CD4-positive, CD25-positive, alpha-beta regulatory T cell (primary cell): ENCODE data around the gene LAMC2. TPM values are rescaled to one million over a fixed set of nuclear protein-coding genes. Genes with fewer than 3 reads are reported as not detected.
A peak's percentile ranks its signal among the peaks of the same experiment; 100 is the strongest.

Experiments used
- ATAC-seq, 2 donors: fragments of 150-1000 bp; cut with Tn5 transposase; one replicate each; pipeline ENCODE4 v1.10.0; 2021; ENCODE audit warnings: low read depth in 2 of 2, moderate number of reproducible peaks in 2 of 2, moderate library complexity in 1 of 2
- DNase-seq, 3 donors: peaks; one replicate each; pipeline versions ENCODE4 v3.0.0 to v3.0.0-alpha.2; 2012 to 2022; ENCODE audit warnings: mixed read lengths in 1 of 3
- H3K27ac ChIP-seq: one replicate; pipeline ENCODE4 v1.7.0; 2013; ENCODE audit warnings: mild to moderate bottlenecking, low read length; ENCODE audit not compliant: insufficient read depth, poor library complexity, severe bottlenecking
- H3K27me3 ChIP-seq: one replicate; pipeline ENCODE4 v1.7.0; 2013; ENCODE audit warnings: low read length; ENCODE audit not compliant: control insufficient read depth, insufficient read depth
- H3K36me3 ChIP-seq: one replicate; pipeline ENCODE4 v1.7.0; 2013; ENCODE audit warnings: mild to moderate bottlenecking, low read length, moderate library complexity; ENCODE audit not compliant: control insufficient read depth, insufficient read depth
- H3K4me1 ChIP-seq: 2 replicates; pipeline ENCODE4 v1.7.0; 2013; ENCODE audit warnings: mild to moderate bottlenecking, low read length; ENCODE audit not compliant: insufficient read depth, control insufficient read depth, poor library complexity, severe bottlenecking
- H3K4me3 ChIP-seq: one replicate; pipeline ENCODE4 v1.7.0; 2013; ENCODE audit warnings: low read depth, mild to moderate bottlenecking, low read length, moderate library complexity
- H3K9me3 ChIP-seq, 2 experiments: 1 replicate in 1 of 2; 2 replicates in 1 of 2; pipeline ENCODE4 v1.7.0; 2013; ENCODE audit warnings: low read length in 2 of 2, mild to moderate bottlenecking in 1 of 2, moderate library complexity in 1 of 2; ENCODE audit not compliant: control insufficient read depth in 2 of 2
- H3K27ac Mint-ChIP-seq, 3 donors: one replicate each; pipeline ENCODE4 v1.8.0; 2020 to 2022; ENCODE audit warnings: mild to moderate bottlenecking in 3 of 3, mixed read lengths in 3 of 3, moderate library complexity in 2 of 3
- H3K27me3 Mint-ChIP-seq: one replicate; pipeline ENCODE4 v1.8.0; 2022; ENCODE audit warnings: mild to moderate bottlenecking, mixed read lengths
- H3K36me3 Mint-ChIP-seq: one replicate; pipeline ENCODE4 v1.8.0; 2020; ENCODE audit warnings: mixed read lengths
- H3K4me1 Mint-ChIP-seq, 4 donors: one replicate each; pipeline ENCODE4 v1.8.0; 2020 to 2022; ENCODE audit warnings: mixed read lengths in 4 of 4, mild to moderate bottlenecking in 1 of 4
- H3K4me3 Mint-ChIP-seq, 4 donors: one replicate each; pipeline ENCODE4 v1.8.0; 2020 to 2022; ENCODE audit warnings: mild to moderate bottlenecking in 4 of 4, mixed read lengths in 4 of 4, moderate library complexity in 3 of 4
- H3K9me3 Mint-ChIP-seq, 7 donors: one replicate each; pipeline ENCODE4 v1.8.0; 2020 to 2022; ENCODE audit warnings: mixed read lengths in 7 of 7, mild to moderate bottlenecking in 3 of 7, moderate library complexity in 2 of 7
- polyA plus RNA-seq, 4 donors: library from polyadenylated mRNA; unstranded; fragments of 300-500 nt; fragmentation: Illumina TruSeq; gene quantifications; one replicate each; pipeline ENCODE4 v1.2.3, GENCODE V29; 2021
- total RNA-seq: library from RNA; stranded (reverse); gene quantifications from one replicate; pipeline ENCODE4 v1.2.3, GENCODE V29; 2022

The LAMC2 gene
- total and polyA plus RNA-seq, 5 donors from 2014 or later, result not detected

DNA sequence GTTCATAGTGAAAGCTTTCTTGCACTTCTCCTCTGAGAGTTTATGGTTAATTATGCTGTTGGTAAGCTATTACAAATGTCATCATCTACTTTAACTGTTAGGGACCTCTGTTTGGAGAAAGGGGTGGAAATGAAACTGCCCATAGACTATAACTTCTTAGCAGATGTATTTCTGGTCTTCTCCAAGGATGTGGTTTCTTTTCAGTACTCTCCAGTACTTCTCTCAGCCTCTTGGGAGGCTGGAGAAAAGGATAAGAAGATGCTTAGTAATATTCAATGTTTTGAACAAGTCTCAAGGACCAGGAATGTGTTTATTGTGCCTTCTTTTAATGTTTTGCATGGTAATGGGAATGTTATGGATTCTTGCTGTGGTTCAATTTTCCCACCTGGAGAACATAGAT is 60.4 kb downstream of the LAMC2 start:
- Mint-ChIP-seq H3K27ac (no peak overlapping the region), H3K4me3 (no peak overlapping the region)

DNA sequence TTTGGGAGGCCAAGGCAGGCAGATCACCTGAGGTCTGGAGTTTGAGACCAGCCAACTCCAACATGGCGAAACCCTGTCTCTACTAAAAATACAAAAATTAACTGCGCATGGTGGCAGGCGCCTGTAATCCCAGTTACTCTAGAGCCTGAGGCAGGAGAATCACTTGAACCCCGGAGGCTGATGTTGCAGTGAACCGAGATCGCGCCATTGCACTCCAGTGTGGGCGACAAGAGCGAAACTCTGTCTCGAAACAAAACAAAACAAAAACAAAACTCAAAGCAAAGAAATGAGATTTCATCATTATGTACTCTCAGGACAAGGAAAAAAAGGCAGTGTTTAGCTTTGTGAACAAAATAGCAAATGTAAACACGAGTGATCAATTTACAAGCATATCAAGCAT is 61.0 kb downstream of the LAMC2 start:
- Histone ChIP-seq H3K27ac (no peak overlapping the region), H3K36me3 (no peaks in the 10 kb centered on the region), H3K4me3 (no peak overlapping the region), H3K9me3 (no peaks in the 10 kb centered on the region), H3K4me1 (no peaks in the 10 kb centered on the region), H3K27me3 (peaks cover 2% of the 10 kb centered on the region)
- DNase-seq (no peak), ATAC-seq (no peak)
- Mint-ChIP-seq H3K27me3 (peaks cover 13% of the 10 kb centered on the region), H3K4me3 (no peak overlapping the region), H3K27ac (peak overlapping the region in 1 of 3 donors; percentile 50), H3K36me3 (no peaks in the 10 kb centered on the region), H3K9me3 (peaks cover 0 to 4% (median 0%) of the 10 kb centered on the region in 7 donors), H3K4me1 (no peaks in the 10 kb centered on the region)

More for the DNA sequence above, 60.4 kb downstream of the LAMC2 start:
- Histone ChIP-seq H3K4me1 (no peaks in the 10 kb centered on the region), H3K27me3 (peaks cover 2% of the 10 kb centered on the region), H3K4me3 (no peak overlapping the region), H3K27ac (no peak overlapping the region), H3K9me3 (no peaks in the 10 kb centered on the region), H3K36me3 (no peaks in the 10 kb centered on the region)
- ATAC-seq (no peak), DNase-seq (no peak)
- Mint-ChIP-seq H3K36me3 (no peaks in the 10 kb centered on the region), H3K27me3 (peaks cover 13% of the 10 kb centered on the region), H3K4me1 (no peaks in the 10 kb centered on the region), H3K9me3 (peaks cover 0 to 4% (median 0%) of the 10 kb centered on the region in 7 donors)

DNA sequence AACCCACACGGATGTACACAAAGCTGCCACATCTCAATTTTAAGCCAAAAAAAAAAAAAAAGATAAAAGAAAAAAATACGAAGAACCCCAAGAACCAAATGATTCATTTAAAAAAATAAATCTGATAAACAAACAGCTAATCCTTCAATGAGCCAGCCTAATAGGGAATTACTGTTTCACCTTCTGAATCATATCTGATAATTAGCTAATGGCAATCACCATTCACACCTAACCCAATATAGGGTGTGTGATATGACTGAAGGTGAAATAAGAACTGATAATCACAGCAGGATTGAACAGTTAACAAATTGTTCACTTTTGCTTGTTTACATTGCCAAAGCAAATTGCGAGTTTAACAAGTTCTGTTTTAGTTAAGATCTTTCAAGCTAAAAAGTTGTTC is 61.4 kb downstream of the LAMC2 start:
- no peaks in the 10 kb centered on the region for H3K9me3 ChIP-seq
- no peaks in the 10 kb centered on the region for H3K4me1 ChIP-seq
- Mint-ChIP-seq H3K27me3 (peaks cover 13% of the 10 kb centered on the region), H3K27ac (peak overlapping the region in 1 of 3 donors; percentile 50), H3K4me3 (no peak overlapping the region), H3K9me3 (peaks cover 0 to 4% (median 0%) of the 10 kb centered on the region in 7 donors), H3K4me1 (no peaks in the 10 kb centered on the region), H3K36me3 (no peaks in the 10 kb centered on the region)
- H3K36me3 ChIP-seq, result no peaks in the 10 kb centered on the region
- peaks cover 2% of the 10 kb centered on the region for H3K27me3 ChIP-seq
- DNase-seq, result no peak
- no peak overlapping the region for H3K27ac ChIP-seq
- ATAC-seq, result no peak
- no peak overlapping the region for H3K4me3 ChIP-seq

DNA sequence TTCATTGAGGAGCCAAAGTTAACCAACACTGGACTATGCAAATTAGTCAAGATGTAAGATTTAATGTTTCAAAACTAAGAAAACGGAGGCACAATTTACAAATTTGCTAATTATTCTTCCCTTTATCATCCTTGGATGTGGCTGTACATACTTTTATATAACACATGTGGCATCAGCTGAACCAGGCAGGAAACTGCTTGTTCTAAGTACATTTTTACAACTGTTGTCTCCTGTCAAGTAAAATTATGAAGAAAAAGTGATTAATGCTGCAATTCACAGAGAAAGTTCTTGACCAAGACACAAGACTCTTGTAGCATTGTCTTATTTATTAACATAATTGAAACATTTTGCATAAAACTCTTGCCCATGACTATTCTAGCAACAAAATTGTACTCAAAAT is 61.9 kb downstream of the LAMC2 start:
- H3K27ac Mint-ChIP-seq, result no peak overlapping the region
- peaks cover 0 to 4% (median 0%) of the 10 kb centered on the region in 7 donors for H3K9me3 Mint-ChIP-seq
- Histone ChIP-seq H3K36me3 (no peaks in the 10 kb centered on the region), H3K27me3 (peaks cover 2% of the 10 kb centered on the region), H3K27ac (no peak overlapping the region), H3K4me3 (no peak overlapping the region), H3K9me3 (no peaks in the 10 kb centered on the region), H3K4me1 (no peaks in the 10 kb centered on the region)
- DNase-seq, result no peak
- no peak overlapping the region for H3K4me3 Mint-ChIP-seq
- peaks cover 13% of the 10 kb centered on the region for H3K27me3 Mint-ChIP-seq
- ATAC-seq, result no peak
- H3K36me3 Mint-ChIP-seq, result no peaks in the 10 kb centered on the region
- no peaks in the 10 kb centered on the region for H3K4me1 Mint-ChIP-seq

DNA sequence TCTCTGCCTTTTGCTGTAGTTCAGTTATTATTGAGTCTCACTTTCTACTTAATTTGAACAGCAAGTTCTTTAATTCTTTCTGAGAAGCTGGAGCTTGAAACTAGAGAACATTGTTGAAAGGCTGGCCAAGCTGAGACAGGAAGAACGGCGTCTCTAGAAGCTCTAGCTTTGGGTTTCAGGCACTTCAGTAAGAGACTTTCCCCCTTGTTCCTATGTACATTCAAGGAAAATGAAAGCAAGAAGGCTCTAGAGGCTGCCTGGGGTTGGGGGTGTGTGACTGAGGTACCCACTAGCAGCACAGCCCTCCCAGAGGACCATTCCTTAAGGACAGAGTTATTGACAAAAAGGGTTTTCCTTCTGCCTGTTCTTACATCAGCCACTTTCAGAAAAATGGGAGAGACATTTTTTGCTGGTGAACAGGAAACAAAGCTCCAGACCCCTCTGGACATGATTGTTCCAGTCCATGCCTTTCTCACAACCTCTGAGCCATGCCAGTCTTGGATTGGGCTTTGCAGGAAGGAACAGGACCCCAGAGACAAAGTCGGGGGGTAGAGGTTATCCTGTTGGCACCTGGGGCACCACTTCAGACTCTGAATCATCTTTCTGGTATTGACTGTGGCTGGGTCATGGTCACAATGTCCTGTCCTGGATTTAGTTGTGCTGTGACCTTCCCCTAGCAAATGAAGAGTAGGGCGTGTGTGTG is 63.1 kb downstream of the LAMC2 start:
- Mint-ChIP-seq H3K9me3 (peaks cover 0 to 4% (median 0%) of the 10 kb centered on the region in 7 donors), H3K27ac (no peak overlapping the region), H3K4me3 (no peak overlapping the region), H3K27me3 (peaks cover 8% of the 10 kb centered on the region), H3K36me3 (no peaks in the 10 kb centered on the region), H3K4me1 (no peaks in the 10 kb centered on the region)
- Histone ChIP-seq H3K4me3 (no peak overlapping the region), H3K4me1 (no peaks in the 10 kb centered on the region), H3K27me3 (peaks cover 2% of the 10 kb centered on the region), H3K36me3 (no peaks in the 10 kb centered on the region), H3K9me3 (no peaks in the 10 kb centered on the region), H3K27ac (no peak overlapping the region)
- ATAC-seq, result no peak
- no peak for DNase-seq

DNA sequence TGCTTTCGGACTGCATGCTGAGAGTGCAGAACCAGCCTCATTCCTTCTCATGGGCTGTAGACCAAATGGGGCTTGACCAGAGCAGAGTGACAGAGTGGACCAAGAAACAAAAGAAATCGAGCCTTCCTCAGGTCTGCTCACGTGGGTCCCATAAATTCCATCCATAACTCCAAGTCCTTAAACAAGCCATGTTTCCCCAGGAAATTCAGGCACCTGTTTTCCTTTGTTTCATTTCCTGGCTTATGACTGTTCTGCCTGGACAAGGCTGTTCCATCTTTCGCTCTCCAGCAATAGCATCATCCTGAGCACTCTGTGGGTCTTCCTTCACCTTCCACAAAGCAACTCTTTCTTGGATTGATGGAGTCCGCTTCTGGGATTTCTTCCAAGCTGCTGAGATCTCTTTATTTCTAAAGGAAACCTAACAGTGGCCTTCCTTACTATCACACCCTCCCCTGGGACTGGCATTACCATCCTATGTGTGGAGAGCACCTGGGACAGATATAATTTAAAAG is 63.9 kb downstream of the LAMC2 start:
- ATAC-seq (no peak), DNase-seq (no peak)
- Mint-ChIP-seq H3K27ac (no peak overlapping the region), H3K36me3 (no peaks in the 10 kb centered on the region), H3K27me3 (peaks cover 5% of the 10 kb centered on the region), H3K9me3 (peaks cover 0 to 4% (median 0%) of the 10 kb centered on the region in 7 donors), H3K4me3 (no peak overlapping the region), H3K4me1 (no peaks in the 10 kb centered on the region)
- H3K27me3 ChIP-seq, result peaks cover 2% of the 10 kb centered on the region
- no peak overlapping the region for H3K4me3 ChIP-seq
- no peaks in the 10 kb centered on the region for H3K9me3 ChIP-seq
- no peaks in the 10 kb centered on the region for H3K4me1 ChIP-seq
- no peak overlapping the region for H3K27ac ChIP-seq
- H3K36me3 ChIP-seq, result no peaks in the 10 kb centered on the region

DNA sequence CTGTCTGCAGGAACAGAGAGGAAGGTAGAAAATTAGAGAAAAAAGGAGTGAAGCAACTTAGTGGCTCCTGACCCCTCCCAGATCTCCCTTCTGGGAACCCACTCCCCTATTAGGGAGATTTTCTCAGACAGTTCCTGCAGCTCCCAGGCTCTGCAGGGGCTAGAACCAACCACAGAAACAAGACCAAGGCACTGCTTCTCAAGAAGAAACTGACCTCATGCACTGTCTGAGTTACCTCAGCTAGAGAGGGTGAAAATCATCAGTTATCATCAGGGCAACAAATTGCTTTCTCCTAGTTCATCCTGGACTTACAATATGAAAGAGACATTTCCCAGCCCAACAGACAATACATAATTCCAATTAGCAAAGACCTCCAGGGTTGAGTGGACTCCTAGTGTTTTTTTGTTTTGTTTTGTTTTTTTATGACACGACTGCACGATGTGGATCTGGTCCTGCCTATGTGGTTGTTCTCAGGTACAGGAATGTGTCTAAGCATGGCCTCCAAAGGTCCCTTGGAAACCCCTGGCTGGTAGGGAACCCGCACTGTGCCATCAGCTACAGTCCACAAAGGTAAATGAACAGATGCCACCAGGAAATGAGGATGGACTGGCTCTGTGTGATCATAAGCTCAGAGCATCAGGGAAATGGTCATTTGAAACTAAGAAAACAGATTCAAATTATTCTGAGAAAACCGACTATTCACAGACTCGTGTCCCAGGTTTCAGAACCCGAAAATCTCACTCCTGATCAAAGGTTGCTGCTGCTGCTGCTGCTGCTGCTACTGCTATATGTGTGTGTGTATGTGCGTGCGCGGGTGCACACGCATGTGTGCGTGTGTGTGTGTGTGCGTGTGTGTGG is 65.3 kb downstream of the LAMC2 start:
- Mint-ChIP-seq H3K36me3 (no peaks in the 10 kb centered on the region), H3K27ac (no peak overlapping the region), H3K27me3 (peaks cover 3% of the 10 kb centered on the region), H3K4me3 (no peak overlapping the region), H3K9me3 (peaks cover 0 to 4% (median 0%) of the 10 kb centered on the region in 7 donors), H3K4me1 (no peaks in the 10 kb centered on the region)
- no peak overlapping the region for H3K4me3 ChIP-seq
- H3K4me1 ChIP-seq, result no peaks in the 10 kb centered on the region
- H3K9me3 ChIP-seq, result no peaks in the 10 kb centered on the region
- DNase-seq (no peak), ATAC-seq (no peak)
- H3K36me3 ChIP-seq, result no peaks in the 10 kb centered on the region
- H3K27me3 ChIP-seq, result no peaks in the 10 kb centered on the region
- H3K27ac ChIP-seq, result no peak overlapping the region
